NCI-H748 (cell line): ENCODE results near the gene UBE2M.
"Not testable (repeated sequence)": the region's sequence is repeated elsewhere in the genome, so short reads cannot be mapped to it uniquely, and the experiment has no call there.

Experiments used
- DNase-seq: peaks from one replicate; lab custom pipeline; 2025; ENCODE audit not compliant: unreplicated experiment; lab: John Stamatoyannopoulos, UW

Gene UBE2M

GRCh38 chr19:58513694-58514563 is 44.5 kb downstream of the UBE2M start:
- peak; percentile 99 for DNase-seq

- DNase-seq: no peak
Measured at GRCh38 chr19:58513213-58513693, 45.2 kb downstream of the UBE2M start.

GRCh38 chr19:58511353-58512208 is 46.8 kb downstream of the UBE2M start, which contains the start of gene SLC27A5:
TSS of gene SLC27A5 (minus strand) at chr19:58511992. CDS start at chr19:58511955, 37 bp downstream.
- DNase-seq: no peak

GRCh38 chr19:58510084-58510862 is 48.1 kb downstream of the UBE2M start:
- DNase-seq: no peak

- DNase-seq: no peak
Measured at GRCh38 chr19:58509731-58510083, 48.7 kb downstream of the UBE2M start.

GRCh38 chr19:58507602-58508223 is 50.7 kb downstream of the UBE2M start:
- DNase-seq: not testable (repeated sequence)
